Skin epidermis (tissue), 12 donors: Measurements from ENCODE around the gene CEP63.
"Not testable (repeated sequence)": the region's sequence is repeated elsewhere in the genome, so short reads cannot be mapped to it uniquely, and the experiment has no call there.

ENCODE experiments used
- H3K27ac ChIP-seq, 21 experiments: fragments of 200-600 bp; sonication (generic) in 11 of 21; one replicate each; pipeline ENCODE4 v1.5.0; 2020; ENCODE audit warnings: mild to moderate bottlenecking in 3 of 21, inconsistent platforms in 2 of 21, moderate library complexity in 2 of 21
- H3K4me3 ChIP-seq, 7 experiments: fragments of 200-600 bp; sonication (generic) in 2 of 7; one replicate each; pipeline ENCODE4 v1.5.0; 2020; ENCODE audit warnings: inconsistent platforms in 2 of 7, mild to moderate bottlenecking in 2 of 7, moderate library complexity in 1 of 7

The CEP63 gene

GRCh38 chr3:134496471-134497071 lies 10.7 kb downstream of the CEP63 start:
- H3K27ac ChIP-seq, result no peak overlapping the region
- no peak overlapping the region for H3K4me3 ChIP-seq

GRCh38 chr3:134503266-134503665 lies 17.4 kb downstream of the CEP63 start:
- no peak overlapping the region for H3K4me3 ChIP-seq
- no peak overlapping the region for H3K27ac ChIP-seq

DNA sequence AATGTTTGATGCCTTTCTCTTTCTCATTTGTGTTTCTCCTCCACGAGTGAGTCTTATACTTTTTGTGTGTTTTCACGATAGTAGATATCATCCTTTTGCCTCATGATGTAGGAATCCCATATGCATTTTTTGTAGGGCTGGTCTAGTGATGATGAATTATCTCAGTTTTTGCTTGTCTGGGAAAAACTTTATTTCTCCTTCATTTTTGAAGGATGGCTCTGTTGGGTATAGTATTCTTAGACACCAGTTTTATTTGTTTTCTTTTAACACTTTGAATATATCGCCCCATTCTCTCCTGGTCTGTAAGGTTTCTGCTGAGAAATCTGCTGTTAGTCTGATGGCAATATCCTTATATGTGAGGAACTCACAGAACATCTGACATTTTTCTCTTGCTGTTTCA lies 18.3 kb downstream of the CEP63 start:
- H3K27ac ChIP-seq, result no peak overlapping the region
- H3K4me3 ChIP-seq, result no peak overlapping the region

DNA sequence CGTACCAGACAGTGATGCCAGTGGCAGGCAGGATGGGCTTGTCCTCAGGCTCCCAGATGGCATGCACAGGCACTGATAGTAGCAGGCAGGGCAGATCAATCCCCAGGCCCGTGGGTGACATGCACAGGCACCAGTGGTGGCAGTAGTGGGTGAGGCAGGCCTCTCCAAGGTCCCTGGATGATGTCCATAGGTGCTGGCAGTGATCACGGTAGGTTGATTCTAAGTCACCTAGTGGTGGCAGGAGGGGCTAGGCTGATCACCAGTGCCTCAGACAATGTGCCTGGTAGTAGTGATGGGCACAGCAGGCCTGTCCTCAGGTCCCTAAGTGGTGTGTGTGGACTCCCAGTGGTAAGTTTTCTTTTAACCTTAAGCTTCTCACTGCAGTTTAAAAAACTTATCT lies 19.6 kb downstream of the CEP63 start:
- no peak overlapping the region for H3K27ac ChIP-seq
- no peak overlapping the region for H3K4me3 ChIP-seq

GRCh38 chr3:134511500-134511899 lies 25.6 kb downstream of the CEP63 start:
- no peak overlapping the region for H3K27ac ChIP-seq
- no peak overlapping the region for H3K4me3 ChIP-seq

- Histone ChIP-seq H3K27ac (no peak overlapping the region), H3K4me3 (no peak overlapping the region)
Measured at GRCh38 chr3:134516905-134517304, 31.0 kb downstream of the CEP63 start.

DNA sequence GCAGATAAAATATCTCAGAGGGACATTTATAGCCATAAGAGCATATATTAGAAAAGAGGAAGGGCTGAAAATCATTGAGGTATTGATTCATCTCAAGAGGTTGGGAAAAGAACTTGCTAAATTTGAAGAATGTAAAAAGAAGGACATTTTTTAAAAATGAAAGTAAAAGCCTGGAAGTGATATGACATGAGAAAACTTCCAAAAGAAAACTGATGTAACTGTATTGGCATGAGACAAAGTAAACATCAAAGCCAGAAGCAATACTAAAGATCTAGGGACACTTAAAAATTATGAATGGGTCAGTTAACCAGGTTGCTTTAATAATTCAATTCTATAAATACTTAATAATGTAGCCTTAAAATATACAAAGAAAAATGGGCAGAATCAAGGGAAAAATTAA lies 31.9 kb downstream of the CEP63 start:
- Histone ChIP-seq H3K4me3 (no peak overlapping the region), H3K27ac (no peak overlapping the region)

DNA sequence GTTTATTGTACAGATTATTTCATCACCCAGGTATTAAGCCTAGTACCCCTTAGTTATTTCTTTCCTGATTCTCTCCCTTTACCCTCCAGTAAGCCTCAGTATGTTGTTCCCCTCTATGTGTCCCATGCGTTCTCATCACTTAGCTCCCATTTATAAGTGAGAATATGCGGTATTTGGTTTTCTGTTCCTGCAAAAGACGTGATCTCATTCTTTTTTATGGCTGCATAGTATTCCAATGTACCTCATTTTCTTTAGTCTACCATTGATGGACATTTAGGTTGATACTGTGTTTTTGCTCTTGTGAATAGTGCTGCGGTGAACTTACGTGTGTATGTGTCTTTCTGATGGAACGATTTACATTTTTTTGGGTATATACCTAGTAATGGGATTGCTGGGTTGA lies 36.7 kb downstream of the CEP63 start:
- H3K27ac ChIP-seq, result no peak overlapping the region
- H3K4me3 ChIP-seq, result no peak overlapping the region

GRCh38 chr3:134525293-134525692 lies 39.4 kb downstream of the CEP63 start:
- H3K27ac ChIP-seq, result no peak overlapping the region
- no peak overlapping the region for H3K4me3 ChIP-seq

- Histone ChIP-seq H3K27ac (no peak overlapping the region), H3K4me3 (no peak overlapping the region)
Measured at GRCh38 chr3:134526319-134526718, 40.5 kb downstream of the CEP63 start.

DNA sequence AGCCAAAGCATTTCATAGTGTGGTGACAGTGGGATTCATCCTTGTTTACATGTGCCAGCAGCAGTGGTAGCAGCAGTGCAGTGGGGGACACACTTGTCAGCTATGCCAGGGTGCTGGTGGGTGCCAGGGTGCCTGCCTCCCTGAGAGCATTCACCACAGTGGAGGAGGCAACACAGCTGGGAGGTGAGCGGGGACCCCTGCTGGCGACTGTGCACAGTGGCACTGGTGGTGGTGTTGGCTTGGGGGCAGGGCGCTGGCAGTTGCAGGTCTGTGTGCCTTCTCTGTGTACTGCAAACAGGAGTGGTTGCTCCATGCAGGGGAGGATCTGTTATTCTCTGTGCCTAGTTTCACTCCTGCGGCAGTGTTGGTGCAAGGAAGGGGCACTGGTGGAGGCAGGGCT lies 41.2 kb downstream of the CEP63 start:
- H3K4me3 ChIP-seq, result no peak overlapping the region
- H3K27ac ChIP-seq, result no peak overlapping the region

DNA sequence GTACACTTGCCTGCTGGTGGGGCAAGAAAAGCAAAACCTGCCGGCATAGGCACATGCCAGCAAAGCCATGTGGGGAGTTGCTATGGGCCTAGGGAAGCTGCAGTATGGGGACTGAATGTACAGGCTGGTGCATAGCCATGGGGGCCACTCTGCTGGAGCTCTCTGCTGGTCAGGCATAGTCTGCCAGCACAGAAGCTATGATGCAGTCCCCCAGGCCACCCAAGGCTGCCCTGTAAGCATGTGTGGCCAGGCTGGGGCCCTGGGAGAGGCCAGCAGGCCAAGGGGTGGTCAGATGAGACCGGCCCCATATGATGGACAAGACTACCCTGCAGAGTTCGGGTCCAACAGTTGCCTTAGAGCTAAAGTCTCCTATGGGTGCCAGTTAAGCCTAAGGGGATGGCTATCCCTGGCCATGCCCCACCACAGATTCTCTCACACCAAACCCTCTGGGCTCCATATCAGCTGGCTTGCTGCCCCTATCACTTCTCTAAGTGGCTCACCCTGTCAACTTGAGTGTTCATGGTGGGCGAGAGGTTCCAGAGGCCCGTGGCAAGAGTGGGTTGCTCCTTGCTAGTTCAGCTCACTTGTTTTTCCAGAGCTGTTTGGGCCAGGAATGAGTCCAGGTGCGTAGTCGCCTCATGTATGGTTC lies 41.8 kb downstream of the CEP63 start:
- Histone ChIP-seq H3K4me3 (no peak overlapping the region), H3K27ac (no peak overlapping the region)

- Histone ChIP-seq H3K27ac (no peak overlapping the region), H3K4me3 (no peak overlapping the region)
Measured at GRCh38 chr3:134533493-134533892, 47.6 kb downstream of the CEP63 start.

- H3K4me3 ChIP-seq, result no peak overlapping the region
- no peak overlapping the region for H3K27ac ChIP-seq
Measured at GRCh38 chr3:134535186-134535970, 49.5 kb downstream of the CEP63 start.

- Histone ChIP-seq H3K4me3 (no peak overlapping the region), H3K27ac (no peak overlapping the region)
Measured at GRCh38 chr3:134536781-134537180, 50.9 kb downstream of the CEP63 start.

DNA sequence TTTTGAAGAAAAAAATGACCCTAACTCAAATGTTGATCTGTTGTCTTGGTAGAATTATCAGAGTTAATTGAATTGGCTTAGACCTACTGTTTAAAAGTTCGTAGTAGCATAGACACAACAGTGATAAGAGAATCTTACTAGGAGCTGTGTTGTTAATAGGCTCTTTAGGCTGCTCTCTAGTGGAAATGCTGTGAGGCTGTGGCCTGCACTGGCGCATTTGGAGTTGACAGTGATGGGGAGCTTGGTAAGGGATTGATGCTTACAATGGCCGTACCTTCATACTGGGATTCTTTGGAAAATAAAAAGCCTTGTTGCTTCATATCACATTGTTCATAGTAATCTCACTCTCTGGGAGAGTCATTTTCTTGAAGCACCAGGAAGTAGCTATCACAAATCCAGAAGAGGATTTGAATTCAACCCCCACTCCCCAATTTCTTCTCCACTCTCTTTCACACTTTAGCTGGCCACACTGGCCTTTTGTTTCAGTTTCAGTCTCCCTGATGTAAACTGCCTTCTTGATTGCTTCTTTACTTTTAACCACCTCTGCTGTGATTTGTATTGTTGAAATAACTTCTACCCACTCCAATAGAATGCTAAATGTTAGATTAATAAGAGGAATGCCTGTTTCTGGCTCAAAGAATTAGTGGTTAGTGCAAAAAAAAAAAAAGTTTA lies 56.6 kb downstream of the CEP63 start:
- no peak overlapping the region for H3K27ac ChIP-seq
- H3K4me3 ChIP-seq, result no peak overlapping the region

DNA sequence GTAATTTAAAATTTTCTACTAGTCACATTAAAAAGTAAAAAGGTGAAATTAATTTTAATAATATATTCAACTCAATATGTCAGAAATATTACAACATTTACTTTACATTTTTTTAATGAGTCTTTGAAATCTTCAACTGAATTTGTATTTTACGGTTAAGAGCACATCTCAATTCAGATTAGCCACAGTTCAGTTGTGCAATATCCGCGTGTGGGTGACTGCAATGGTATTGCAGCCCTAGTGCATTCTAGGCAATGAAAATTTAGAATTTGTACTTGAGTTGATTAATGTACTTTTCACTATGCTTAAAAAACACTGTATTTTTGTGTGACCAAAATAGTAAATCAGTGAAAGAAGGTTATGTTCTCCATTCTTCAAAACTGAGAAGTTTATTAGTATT lies 57.3 kb downstream of the CEP63 start:
- Histone ChIP-seq H3K27ac (no peak overlapping the region), H3K4me3 (no peak overlapping the region)

DNA sequence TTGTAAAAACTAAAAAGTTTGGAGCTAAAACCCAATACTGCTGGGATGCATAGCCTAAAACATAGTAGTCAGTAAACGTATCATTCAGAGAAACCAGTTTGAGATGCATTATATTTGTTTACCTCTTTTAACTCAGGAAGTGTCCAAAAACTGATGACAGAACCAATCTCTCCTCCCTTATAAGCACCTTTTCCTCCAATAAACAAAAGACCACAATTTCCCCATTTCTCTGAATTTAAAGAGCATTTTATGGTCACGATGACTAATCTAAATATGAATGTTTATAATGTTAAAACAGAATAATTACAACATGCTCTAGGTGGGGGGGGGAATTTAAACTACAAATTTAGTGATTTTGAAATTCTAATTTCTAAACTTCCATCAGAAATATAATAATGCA lies 58.5 kb downstream of the CEP63 start:
- Histone ChIP-seq H3K4me3 (no peak overlapping the region), H3K27ac (no peak overlapping the region)

DNA sequence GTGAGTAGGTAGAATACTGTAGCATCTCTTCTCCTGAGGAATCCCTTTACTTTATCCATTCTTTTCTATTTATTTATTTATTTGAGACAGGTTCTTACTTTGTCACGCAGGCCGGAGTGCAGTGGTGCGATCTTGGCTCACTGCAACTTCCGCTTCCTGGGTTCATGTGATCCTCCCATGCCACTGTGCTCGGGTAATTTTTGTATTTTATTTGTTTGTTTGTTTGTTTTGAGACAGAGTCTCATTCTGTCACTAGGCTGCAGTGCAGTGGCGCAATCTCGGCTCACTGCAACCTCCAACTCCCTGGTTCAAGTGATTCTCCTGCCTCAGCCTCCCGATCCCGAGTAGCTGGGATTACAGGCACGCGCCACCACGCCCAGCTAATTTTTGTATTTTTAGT lies 58.9 kb downstream of the CEP63 start:
- not testable (repeated sequence) for H3K4me3 ChIP-seq, H3K27ac ChIP-seq

DNA sequence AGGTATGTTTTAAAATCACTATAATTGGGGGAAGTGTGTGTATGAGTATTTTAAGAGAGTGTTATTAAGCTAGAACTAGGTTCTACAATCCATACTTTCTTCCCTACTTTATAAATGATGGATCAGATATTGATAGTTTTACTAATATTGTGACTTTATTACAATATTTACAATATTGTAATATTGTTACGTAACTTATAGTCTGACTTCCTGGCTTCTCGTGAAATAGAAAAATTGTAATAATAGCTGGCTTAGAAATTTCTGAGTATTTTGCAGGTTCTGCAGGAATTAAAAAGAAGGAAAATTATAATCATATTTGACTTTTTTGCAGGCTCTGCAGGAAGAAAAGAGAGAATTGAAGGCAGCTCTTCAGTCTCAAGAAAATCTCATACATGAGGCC lies 60.0 kb downstream of the CEP63 start:
- H3K4me3 ChIP-seq, result no peak overlapping the region
- H3K27ac ChIP-seq, result no peak overlapping the region

- H3K4me3 ChIP-seq, result no peak overlapping the region
- no peak overlapping the region for H3K27ac ChIP-seq
Measured at GRCh38 chr3:134552784-134553183, 66.9 kb downstream of the CEP63 start.
